Measurements from ENCODE around the gene TIMM17A.

GRCh38 chr1:201982082-201982622 is 26.8 kb downstream of the TIMM17A start:
- TF ChIP-seq EP300 (IDR thresholded peaks at IDR 0.05), result no peak
- no peak for TF ChIP-seq POLR2A (IDR thresholded peaks at IDR 0.05)
- no peak for TF ChIP-seq CTCF (IDR thresholded peaks at IDR 0.05)

All from ovary (tissue), 3 donors.